Fibroblast of lung (primary cell): ENCODE data around the gene SH3D19. TPM values are rescaled to one million over a fixed set of nuclear protein-coding genes. Genes with fewer than 3 reads are reported as not detected.

ENCODE experiments used
- DNase-seq, 2 donors: peaks; one replicate each; pipeline versions ENCODE4 v3.0.0 to v3.0.0-alpha.2; 2010; ENCODE audit warnings: low read depth in 2 of 2
- H2AFZ ChIP-seq: 2 replicates; pipeline ENCODE4 v1.5.1; 2012; ENCODE audit warnings: low read length, control low read depth, inconsistent platforms
- H3K27ac ChIP-seq: 2 replicates; pipeline ENCODE4 v1.5.1; 2011; ENCODE audit warnings: low read length, control low read depth; ENCODE audit not compliant: insufficient read depth
- H3K27me3 ChIP-seq: 2 replicates; pipeline ENCODE4 v1.5.1; 2011; ENCODE audit warnings: mild to moderate bottlenecking, low read length; ENCODE audit not compliant: control insufficient read depth, insufficient read depth
- H3K36me3 ChIP-seq: 2 replicates; pipeline ENCODE4 v1.5.1; 2011; ENCODE audit warnings: low read length; ENCODE audit not compliant: control insufficient read depth, insufficient read depth
- H3K4me1 ChIP-seq: 2 replicates; pipeline ENCODE4 v1.5.1; 2011; ENCODE audit warnings: low read length; ENCODE audit not compliant: control insufficient read depth, insufficient read depth; ENCODE audit errors: extremely low read depth
- H3K4me2 ChIP-seq: 2 replicates; pipeline ENCODE4 v1.5.1; 2011; ENCODE audit warnings: low read length, control low read depth; ENCODE audit not compliant: insufficient read depth; ENCODE audit errors: extremely low read depth
- H3K4me3 ChIP-seq, 4 experiments: fragments of 200-600 bp in 1 of 4; sonication (generic) in 1 of 4; replicated peaks in 1 of 4; 2 replicates each; pipeline ENCODE4 v1.5.1; 2011 to 2016; ENCODE audit warnings: low read length in 4 of 4, low read depth in 3 of 4, mild to moderate bottlenecking in 3 of 4, control low read depth in 2 of 4, inconsistent platforms in 1 of 4, mixed read lengths in 1 of 4; ENCODE audit not compliant: insufficient read depth in 1 of 4; ENCODE audit errors: control extremely low read depth in 1 of 4
- H3K79me2 ChIP-seq: 2 replicates; pipeline ENCODE4 v1.5.1; 2012; ENCODE audit warnings: mild to moderate bottlenecking, low read length, inconsistent platforms; ENCODE audit not compliant: control insufficient read depth, insufficient read depth
- H3K9ac ChIP-seq: 2 replicates; pipeline ENCODE4 v1.5.1; 2011; ENCODE audit warnings: mild to moderate bottlenecking, low read length, control low read depth; ENCODE audit not compliant: insufficient read depth
- H3K9me3 ChIP-seq: 2 replicates; pipeline ENCODE4 v1.5.1; 2012; ENCODE audit warnings: low read depth, low read length; ENCODE audit not compliant: control insufficient read depth, insufficient read depth
- H4K20me1 ChIP-seq: 2 replicates; pipeline ENCODE4 v1.5.1; 2011; ENCODE audit warnings: low read length; ENCODE audit not compliant: control insufficient read depth, insufficient read depth; ENCODE audit errors: extremely low read depth
- CTCF ChIP-seq, 2 donors: IDR thresholded peaks in 1 of 2; conservative IDR thresholded peaks in 1 of 2; 1 replicate in 1 of 2; 2 replicates in 1 of 2; pipeline ENCODE4 v1.5.1; 2011 to 2012; ENCODE audit warnings: low read length in 2 of 2, control low read depth in 1 of 2, inconsistent platforms in 1 of 2, low read depth in 1 of 2, mild to moderate bottlenecking in 1 of 2
- EZH2 ChIP-seq: IDR thresholded peaks from 2 replicates; pipeline ENCODE4 v1.5.1; 2012; ENCODE audit warnings: low read length, control low read depth, mild to moderate bottlenecking; ENCODE audit errors: missing control alignments
- polyA plus RNA-seq, 2 donors: library from polyadenylated mRNA; depleted of rRNA in 1 of 2; stranded (reverse) in 1 of 2; unstranded in 1 of 2; fragments of >200 nt; gene quantifications; 2 replicates each; pipeline ENCODE4 v1.2.1, GENCODE V29; 2011 to 2012; ENCODE audit warnings: missing spikeins in 1 of 2
- total RNA-seq: library from RNA; depleted of rRNA; stranded (reverse); fragments of >200 nt; gene quantifications from 2 replicates; pipeline ENCODE4 v1.2.1, GENCODE V29; 2014

The SH3D19 gene
- total and polyA plus RNA-seq, 2 donors (not counting 1 experiment from before 2014, with no cell fraction given), result 31.4 to 41.3 TPM

DNA sequence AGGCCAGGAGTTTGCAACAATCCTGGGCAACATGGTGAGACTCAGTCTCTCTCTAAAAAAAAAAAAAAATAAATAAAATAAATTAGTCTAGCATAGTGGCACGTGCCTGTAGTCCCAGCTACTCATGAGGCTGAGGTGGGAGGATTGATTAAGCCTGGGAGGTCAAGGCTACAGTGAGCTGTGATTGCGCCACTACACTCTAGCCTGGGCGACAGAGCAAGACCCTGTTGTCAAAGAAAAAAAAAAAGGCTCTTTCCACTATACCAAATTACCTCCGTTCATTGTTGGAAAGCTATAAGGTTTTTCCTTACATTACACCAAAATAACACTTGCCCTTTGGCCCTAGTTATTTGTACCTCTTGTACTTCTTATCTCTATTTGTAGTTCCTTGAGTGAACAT, 58.3 kb downstream of the SH3D19 start:
- no peak for DNase-seq
- H3K36me3 ChIP-seq, result no peaks in the 10 kb centered on the region
- no peak overlapping the region for H2AFZ ChIP-seq
- TF ChIP-seq CTCF (conservative IDR thresholded peaks at IDR 0.05 in 1 of 2, IDR thresholded peaks at IDR 0.05 in 1 of 2; ENCODE audit: low read depth in 1 of 2, low read length in 2 of 2) (no peak), EZH2 (no peak)
- no peaks in the 10 kb centered on the region for H3K4me1 ChIP-seq
- no peak overlapping the region for H3K9ac ChIP-seq
- H4K20me1 ChIP-seq, result no peaks in the 10 kb centered on the region
- no peak overlapping the region for H3K27ac ChIP-seq
- H3K4me2 ChIP-seq, result no peak overlapping the region
- no peak overlapping the region for H3K4me3 ChIP-seq
- H3K79me2 ChIP-seq, result no peaks in the 10 kb centered on the region
- H3K27me3 ChIP-seq, result no peaks in the 10 kb centered on the region
- H3K9me3 ChIP-seq, result no peaks in the 10 kb centered on the region

DNA sequence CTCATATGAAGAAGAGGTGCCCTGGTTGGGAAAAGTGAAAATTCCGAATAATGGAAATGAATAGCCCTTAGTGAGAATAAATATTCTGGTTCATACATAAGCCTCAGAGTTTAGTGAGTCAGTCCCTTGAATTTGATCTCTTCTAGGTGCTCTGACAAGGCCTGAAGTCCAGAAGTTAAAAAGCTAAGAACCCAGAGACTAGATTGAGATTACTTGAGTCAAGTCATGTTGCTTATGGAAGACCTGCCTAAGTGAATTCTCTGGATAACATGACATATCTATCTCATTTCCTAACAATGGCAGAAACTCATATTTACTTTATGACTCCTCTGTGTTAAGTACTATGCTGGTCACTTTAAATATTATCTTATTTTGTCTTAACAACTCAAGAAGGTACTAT, 58.9 kb downstream of the SH3D19 start:
- no peaks in the 10 kb centered on the region for H3K36me3 ChIP-seq
- no peak overlapping the region for H2AFZ ChIP-seq
- DNase-seq, result peak in 1 of 2 donors; percentile 59
- H3K79me2 ChIP-seq, result no peaks in the 10 kb centered on the region
- no peaks in the 10 kb centered on the region for H3K27me3 ChIP-seq
- no peaks in the 10 kb centered on the region for H3K9me3 ChIP-seq
- H3K9ac ChIP-seq, result no peak overlapping the region
- H3K4me1 ChIP-seq, result no peaks in the 10 kb centered on the region
- no peak overlapping the region for H3K4me2 ChIP-seq
- H4K20me1 ChIP-seq, result no peaks in the 10 kb centered on the region
- TF ChIP-seq EZH2 (no peak), CTCF (conservative IDR thresholded peaks at IDR 0.05 in 1 of 2, IDR thresholded peaks at IDR 0.05 in 1 of 2; ENCODE audit: low read depth in 1 of 2, low read length in 2 of 2) (no peak)
- H3K27ac ChIP-seq, result no peak overlapping the region
- H3K4me3 ChIP-seq, result no peak overlapping the region

DNA sequence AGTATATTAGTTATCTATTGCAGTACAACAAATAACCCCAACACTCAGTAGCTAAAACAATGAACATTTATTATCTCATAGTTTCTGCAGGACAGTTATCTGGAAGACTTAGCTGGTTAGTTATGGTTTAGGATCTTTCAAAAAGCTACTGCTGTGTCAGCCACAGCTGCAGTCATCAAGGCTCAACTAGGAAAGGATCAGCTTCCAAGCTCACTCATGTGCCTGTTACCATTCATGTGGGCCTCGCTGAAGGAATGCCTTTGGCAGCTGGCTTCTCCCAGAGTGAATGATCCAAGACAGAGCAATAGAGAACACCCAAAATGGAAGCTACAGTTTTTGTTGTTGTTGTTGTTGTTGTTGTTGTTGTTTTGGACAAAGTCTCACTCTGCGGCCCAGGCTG, 62.0 kb downstream of the SH3D19 start:
- DNase-seq, result peak in 1 of 2 donors; percentile 2
- H3K4me1 ChIP-seq, result no peaks in the 10 kb centered on the region
- H3K9me3 ChIP-seq, result no peaks in the 10 kb centered on the region
- H3K27ac ChIP-seq, result no peak overlapping the region
- H2AFZ ChIP-seq, result no peak overlapping the region
- no peaks in the 10 kb centered on the region for H3K79me2 ChIP-seq
- no peak overlapping the region for H3K9ac ChIP-seq
- no peak overlapping the region for H3K4me2 ChIP-seq
- no peak overlapping the region for H3K4me3 ChIP-seq
- no peaks in the 10 kb centered on the region for H3K27me3 ChIP-seq
- TF ChIP-seq EZH2, result no peak
- no peak for TF ChIP-seq CTCF (conservative IDR thresholded peaks at IDR 0.05 in 1 of 2, IDR thresholded peaks at IDR 0.05 in 1 of 2; ENCODE audit: low read depth in 1 of 2, low read length in 2 of 2)
- H3K36me3 ChIP-seq, result no peaks in the 10 kb centered on the region
- no peaks in the 10 kb centered on the region for H4K20me1 ChIP-seq
